ENCODE data around the gene ABHD14A.
"Not testable (repeated sequence)": the region's sequence is repeated elsewhere in the genome, so short reads cannot be mapped to it uniquely, and the experiment has no call there.

Gene ABHD14A

GRCh38 chr3:51974277-51974962 is 444 bp upstream of the ABHD14A start:
- DNase-seq = peak; percentile 37
- ATAC-seq = peak; percentile 26

GRCh38 chr3:51975852-51976549 is 1.1 kb downstream of the ABHD14A start:
- ATAC-seq (no peak), DNase-seq (peak; percentile 58)

GRCh38 chr3:51977446-51978142 is 2.7 kb downstream of the ABHD14A start:
- ATAC-seq (no peak), DNase-seq (no peak)

- DNase-seq = no peak
- ATAC-seq = no peak
These were observed 3.3 kb downstream of the ABHD14A start for GRCh38 chr3:51978143-51978502.

- ATAC-seq (no peak), DNase-seq (no peak)
These were observed 5.4 kb downstream of the ABHD14A start for GRCh38 chr3:51980253-51980652.

- ATAC-seq (peak; percentile 48), DNase-seq (peak; percentile 60)
These were observed 7.5 kb downstream of the ABHD14A start for GRCh38 chr3:51982352-51982837.

- ATAC-seq = peak; percentile 94
- DNase-seq = peak; percentile 89
These were observed 8.1 kb downstream of the ABHD14A start, which contains the start of gene ACY1 for GRCh38 chr3:51982838-51983577. ACY1 (plus strand) TSS chr3:51983535; CDS start chr3:51984065, 530 bp downstream.

GRCh38 chr3:51983578-51984268 is 8.9 kb downstream of the ABHD14A start:
- DNase-seq (no peak), ATAC-seq (no peak)

GRCh38 chr3:51984269-51984647 is 9.4 kb downstream of the ABHD14A start:
- ATAC-seq = no peak
- no peak for DNase-seq

- DNase-seq = no peak
- ATAC-seq = no peak
These were observed 10.2 kb downstream of the ABHD14A start for GRCh38 chr3:51985063-51985462.

- DNase-seq = no peak
These were observed 11.4 kb downstream of the ABHD14A start for GRCh38 chr3:51986010-51986947.

GRCh38 chr3:51987568-51987967 is 12.7 kb downstream of the ABHD14A start:
- DNase-seq = no peak
- no peak for ATAC-seq

More at GRCh38 chr3:51986010-51986947, 11.4 kb downstream of the ABHD14A start:
- no peak for ATAC-seq

- no peak for ATAC-seq
- DNase-seq = no peak
These were observed 13.7 kb downstream of the ABHD14A start for GRCh38 chr3:51988286-51989146.

GRCh38 chr3:51990501-51990971 is 15.7 kb downstream of the ABHD14A start:
- not testable (repeated sequence) for ATAC-seq

GRCh38 chr3:51992017-51992682 is 17.3 kb downstream of the ABHD14A start:
- no peak for ATAC-seq
- DNase-seq = no peak

More at GRCh38 chr3:51990501-51990971, 15.7 kb downstream of the ABHD14A start:
- not testable (repeated sequence) for DNase-seq

GRCh38 chr3:51993657-51994056 is 18.8 kb downstream of the ABHD14A start:
- not testable (repeated sequence) for DNase-seq, ATAC-seq

GRCh38 chr3:51994530-51994929 is 19.7 kb downstream of the ABHD14A start:
- DNase-seq (no peak), ATAC-seq (no peak)

GRCh38 chr3:51995346-51996163 is 20.7 kb downstream of the ABHD14A start, which contains the start of gene RPL29:
RPL29 (minus strand) TSS chr3:51995895; CDS start chr3:51995461, 434 bp downstream.
- ATAC-seq = peak; percentile 87
- peak; percentile 91 for DNase-seq
